GM12801 (cell line): ENCODE measurements around the gene PPP1R37.

ENCODE experiments used
- CTCF ChIP-seq: IDR thresholded peaks from one replicate; pipeline ENCODE4 v1.5.1; 2011; ENCODE audit warnings: control low read depth; ENCODE audit not compliant: insufficient read length; ENCODE audit errors: extremely low read depth

PPP1R37 gene

DNA sequence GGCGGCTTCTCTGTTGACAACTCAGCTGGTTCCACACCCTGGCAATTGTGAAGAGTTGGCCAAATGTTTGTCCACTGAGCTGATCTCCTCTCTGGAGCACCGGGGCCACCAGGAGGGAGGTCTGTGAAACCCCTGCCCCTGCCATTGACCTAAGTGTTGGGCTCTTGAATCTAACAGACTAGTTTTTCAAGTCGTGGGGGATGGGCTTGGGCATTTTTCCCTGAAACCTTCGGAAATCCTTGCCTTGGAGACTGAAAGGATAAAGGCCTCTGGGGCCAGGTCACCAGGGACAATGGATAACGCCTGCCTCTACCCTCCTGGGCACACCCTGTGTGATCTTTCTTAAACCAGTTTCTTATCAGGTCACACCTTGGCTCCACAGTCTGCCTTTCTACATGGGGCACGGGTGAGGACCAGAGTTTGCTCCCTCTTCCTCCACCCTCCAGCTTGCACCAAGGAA, 13.0 kb upstream of the PPP1R37 start:
- TF ChIP-seq CTCF: no peak

DNA sequence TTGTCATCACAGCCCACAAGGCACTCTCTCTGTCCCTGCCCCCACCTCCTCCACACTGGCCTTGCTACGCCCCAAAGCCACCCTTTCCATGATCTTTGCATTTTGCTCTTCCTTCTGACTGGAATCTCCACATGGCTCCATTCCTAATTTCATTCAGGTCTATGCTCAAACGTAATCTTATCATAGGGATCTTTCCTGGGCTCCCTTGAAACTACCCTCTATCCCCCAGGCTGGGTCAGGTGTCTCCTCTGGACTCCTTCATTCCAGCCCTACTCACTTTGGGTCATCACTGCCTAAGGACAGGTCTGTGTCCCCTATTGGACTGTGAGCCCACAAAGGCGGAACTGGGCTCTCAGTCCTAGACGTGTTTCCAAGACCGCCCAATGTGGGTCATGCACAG, 10.8 kb upstream of the PPP1R37 start:
- TF ChIP-seq CTCF: no peak

DNA sequence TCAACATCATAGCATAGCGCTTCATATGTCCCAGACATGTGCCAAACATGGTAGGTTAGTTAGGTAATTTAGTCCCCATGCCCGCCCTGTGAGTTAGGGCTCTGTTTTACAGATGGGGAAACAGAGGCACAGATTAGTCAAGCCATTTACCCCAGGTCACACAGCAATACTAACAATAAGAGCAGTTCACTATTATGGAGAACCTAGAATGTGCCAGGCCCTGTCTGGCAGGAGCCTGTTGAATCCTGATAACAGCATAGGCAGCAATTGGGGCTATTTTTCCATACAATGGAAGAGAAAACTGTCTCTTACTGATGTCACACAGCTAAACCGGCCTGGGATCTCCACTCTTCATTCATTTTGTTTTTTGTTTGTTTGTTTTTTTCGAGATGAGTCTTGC, 6.5 kb upstream of the PPP1R37 start:
- TF ChIP-seq CTCF: no peak

- no peak for TF ChIP-seq CTCF
These were observed 5.4 kb upstream of the PPP1R37 start for GRCh38 chr19:45087531-45087930.

GRCh38 chr19:45090034-45090433, 2.9 kb upstream of the PPP1R37 start:
- TF ChIP-seq CTCF: no peak

- TF ChIP-seq CTCF: no peak
These were observed 2.4 kb upstream of the PPP1R37 start for GRCh38 chr19:45090606-45091005.

- no peak for TF ChIP-seq CTCF
These were observed 1.7 kb upstream of the PPP1R37 start for GRCh38 chr19:45091031-45091923.
